NCI-H69 (cell line): ENCODE results near the gene SGIP1.
"Not testable (repeated sequence)": the region's sequence is repeated elsewhere in the genome, so short reads cannot be mapped to it uniquely, and the experiment has no call there.

Source experiments
- DNase-seq: peaks from one replicate; lab custom pipeline; 2025; lab: John Stamatoyannopoulos, UW

SGIP1 gene

GRCh38 chr1:66768965-66769364 lies 235.0 kb downstream of the SGIP1 start:
- peak; percentile 48 for DNase-seq

GRCh38 chr1:66769512-66770229 lies 235.7 kb downstream of the SGIP1 start:
- peak; percentile 78 for DNase-seq

GRCh38 chr1:66770240-66770639 lies 236.3 kb downstream of the SGIP1 start:
- DNase-seq, result no peak

GRCh38 chr1:66770694-66771093 lies 236.7 kb downstream of the SGIP1 start:
- DNase-seq, result peak; percentile 77

GRCh38 chr1:66773227-66773626 lies 239.3 kb downstream of the SGIP1 start:
- no peak for DNase-seq

- peak; percentile 70 for DNase-seq
Measured at GRCh38 chr1:66774438-66774837, 240.5 kb downstream of the SGIP1 start.

- DNase-seq, result no peak
Measured at GRCh38 chr1:66775646-66776045, 241.7 kb downstream of the SGIP1 start.

- peak; percentile 94 for DNase-seq
Measured at GRCh38 chr1:66777831-66778230, 243.9 kb downstream of the SGIP1 start.

GRCh38 chr1:66778266-66778665 lies 244.3 kb downstream of the SGIP1 start:
- DNase-seq, result peak; percentile 95

GRCh38 chr1:66778969-66779368 lies 245.0 kb downstream of the SGIP1 start:
- peak; percentile 58 for DNase-seq

GRCh38 chr1:66779475-66780078 lies 245.6 kb downstream of the SGIP1 start:
- peak; percentile 45 for DNase-seq

- not testable (repeated sequence) for DNase-seq
Measured at GRCh38 chr1:66785800-66786199, 251.8 kb downstream of the SGIP1 start.

GRCh38 chr1:66787641-66788040 lies 253.7 kb downstream of the SGIP1 start:
- DNase-seq, result no peak

- DNase-seq, result no peak
Measured at GRCh38 chr1:66788231-66788939, 254.4 kb downstream of the SGIP1 start.

- no peak for DNase-seq
Measured at GRCh38 chr1:66791621-66792610, 258.0 kb downstream of the SGIP1 start.

GRCh38 chr1:66795839-66796238 lies 261.9 kb downstream of the SGIP1 start:
- not testable (repeated sequence) for DNase-seq
